Measurements from ENCODE around the gene ZBTB33. TPM values are rescaled to one million over a fixed set of nuclear protein-coding genes. Genes with fewer than 3 reads are reported as not detected.

Gene ZBTB33
- total and polyA plus RNA-seq, 2 experiments from 2014 or later = 3.9 to 14.0 TPM

GRCh38 chrX:120236687-120237479 lies 13.7 kb upstream of the ZBTB33 start:
- H3K36me3 Mint-ChIP-seq (ENCODE audit: low read depth) = peaks cover 14% of the 10 kb centered on the region; the same call in 2 of the 3 replicates
- Histone ChIP-seq H3K36me3 (ENCODE audit: insufficient read depth) (no peaks in the 10 kb centered on the region), H3K9me2 (ENCODE audit: insufficient read depth) (no peaks in the 10 kb centered on the region), H3F3A (replicated peaks; ENCODE audit: low read depth) (no peaks in the 10 kb centered on the region), H3K4me3 (no peak overlapping the region), H3K27ac (ENCODE audit: low read depth) (peak overlapping the region; percentile 78; the same call in 1 of the 2 replicates), H2AFZ (no peak overlapping the region), H3K79me2 (replicated peaks; ENCODE audit: insufficient read depth) (peaks cover 1% of the 10 kb centered on the region), H3K4me1 (ENCODE audit: insufficient read depth) (peaks cover 21% of the 10 kb centered on the region), H3K4me2 (peak overlapping the region; percentile 32; the same call in 1 of the 2 replicates), H4K20me1 (replicated peaks; ENCODE audit: insufficient read depth) (no peaks in the 10 kb centered on the region), H3K27me3 (ENCODE audit: insufficient read depth) (no peaks in the 10 kb centered on the region)
- no peak for ATAC-seq
- peaks cover 1% of the 10 kb centered on the region for H3K27me3 Mint-ChIP-seq (ENCODE audit: insufficient read depth, low read depth, poor library complexity)
- H3K4me1 Mint-ChIP-seq = peaks cover 24% of the 10 kb centered on the region
- DNase-seq (ENCODE audit: low spot score) = peak; percentile 20
- TF ChIP-seq ZNF114 (CRISPR knock-in tag; IDR thresholded peaks at IDR 0.05) = no peak
- TF ChIP-seq JUNB (IDR thresholded peaks at IDR 0.05; ENCODE audit: unreplicated experiment) = no peak
- TF ChIP-seq STAT1 (IDR thresholded peaks at IDR 0.05; ENCODE audit: unreplicated experiment) = no peak
- no peak for TF ChIP-seq EZH2 (IDR thresholded peaks at IDR 0.05; ENCODE audit: low read depth, unreplicated experiment)
- TF ChIP-seq ETS1 (IDR thresholded peaks at IDR 0.05) = no peak
- TF ChIP-seq CTCF (conservative IDR thresholded peaks at IDR 0.05; ENCODE audit: low read depth in 2 of 2) = no peak
- no peak overlapping the region for H3K27ac Mint-ChIP-seq
- H3K9me3 Mint-ChIP-seq = peaks cover 3% of the 10 kb centered on the region; the same call in 2 of the 3 replicates
- no peak overlapping the region for H3K4me3 Mint-ChIP-seq

- Mint-ChIP-seq H3K4me3 (no peak overlapping the region), H3K27ac (no peak overlapping the region)
- no peak for DNase-seq (ENCODE audit: low spot score)
- no peak for TF ChIP-seq CREB1 (CRISPR knock-in tag; IDR thresholded peaks at IDR 0.05; ENCODE audit: low read depth)
- no peak for TF ChIP-seq REST (IDR thresholded peaks at IDR 0.05; ENCODE audit: unreplicated experiment)
- TF ChIP-seq STAT1 (IDR thresholded peaks at IDR 0.05; ENCODE audit: unreplicated experiment) = no peak
- TF ChIP-seq CTCF (conservative IDR thresholded peaks at IDR 0.05; ENCODE audit: low read depth in 2 of 2) = no peak
- TF ChIP-seq ZNF331 (CRISPR knock-in tag; IDR thresholded peaks at IDR 0.05; ENCODE audit: low read depth) = no peak
Measured at GRCh38 chrX:120238933-120239332, 11.7 kb upstream of the ZBTB33 start.

More at GRCh38 chrX:120238933-120239332, 11.7 kb upstream of the ZBTB33 start:
- H3K27ac ChIP-seq (ENCODE audit: low read depth) = no peak overlapping the region
- H4K20me1 ChIP-seq (replicated peaks; ENCODE audit: insufficient read depth) = no peaks in the 10 kb centered on the region
- ATAC-seq = no peak
- H3K4me3 ChIP-seq = no peak overlapping the region
- peaks cover 1% of the 10 kb centered on the region for H3K27me3 Mint-ChIP-seq (ENCODE audit: insufficient read depth, low read depth, poor library complexity)
- H3K4me1 ChIP-seq (ENCODE audit: insufficient read depth) = peaks cover 24% of the 10 kb centered on the region
- peaks cover 14% of the 10 kb centered on the region for H3K79me2 ChIP-seq (replicated peaks; ENCODE audit: insufficient read depth)
- H3F3A ChIP-seq (replicated peaks; ENCODE audit: low read depth) = no peaks in the 10 kb centered on the region
- peaks cover 27% of the 10 kb centered on the region for H3K4me1 Mint-ChIP-seq
- H3K9me3 Mint-ChIP-seq = no peaks in the 10 kb centered on the region; the same call in 2 of the 3 replicates
- H2AFZ ChIP-seq = no peak overlapping the region
- no peak overlapping the region for H3K4me2 ChIP-seq
- no peaks in the 10 kb centered on the region for H3K27me3 ChIP-seq (ENCODE audit: insufficient read depth)
- no peaks in the 10 kb centered on the region for H3K36me3 ChIP-seq (ENCODE audit: insufficient read depth)
- no peaks in the 10 kb centered on the region for H3K9me2 ChIP-seq (ENCODE audit: insufficient read depth)
- H3K36me3 Mint-ChIP-seq (ENCODE audit: low read depth) = peaks cover 4% of the 10 kb centered on the region; the same call in 2 of the 3 replicates

Measured in GM23338 (cell line).